Breast epithelium (tissue), 4 donors: Measurements from ENCODE around the gene FBXW4. TPM values are rescaled to one million over a fixed set of nuclear protein-coding genes. Genes with fewer than 3 reads are reported as not detected.

Experiments
- DNase-seq, 2 donors: peaks; one replicate each; pipeline ENCODE4 v3.0.0-alpha.2; 2019; ENCODE audit warnings: low spot score in 2 of 2
- H3K27ac ChIP-seq, 2 donors: fragments of 200-600 bp; sonication (generic) in 1 of 2; one replicate each; pipeline ENCODE4 v1.5.1; 2016 to 2019; ENCODE audit warnings: mild to moderate bottlenecking in 1 of 2
- H3K27me3 ChIP-seq, 2 donors: fragments of 200-600 bp; sonication (generic) in 1 of 2; one replicate each; pipeline versions ENCODE4 v1.5.1 to v1.6.0; 2017 to 2019; ENCODE audit warnings: control low read depth in 1 of 2, mild to moderate bottlenecking in 1 of 2
- H3K36me3 ChIP-seq: fragments of 200-600 bp; one replicate; pipeline ENCODE4 v1.5.1; 2019
- H3K4me1 ChIP-seq, 2 donors: fragments of 200-600 bp; sonication (generic); one replicate each; pipeline ENCODE4 v1.5.1; 2016 to 2019; ENCODE audit warnings: control low read depth in 1 of 2
- H3K4me3 ChIP-seq, 3 donors: fragments of 200-600 bp; sonication (generic); 1 replicate in 2 of 3; 2 replicates in 1 of 3; pipeline ENCODE4 v1.5.1; 2016 to 2019; ENCODE audit warnings: mild to moderate bottlenecking in 3 of 3, moderate library complexity in 2 of 3
- H3K9me3 ChIP-seq, 2 donors: fragments of 200-600 bp; sonication (generic) in 1 of 2; one replicate each; pipeline ENCODE4 v1.5.1; 2016 to 2019; ENCODE audit warnings: control low read depth in 1 of 2
- CTCF ChIP-seq, 3 donors: fragments of 450-650 bp; IDR thresholded peaks; one replicate each; pipeline ENCODE4 v1.5.1; 2016 to 2017; ENCODE audit warnings: antibody characterized with exemption in 3 of 3, mild to moderate bottlenecking in 3 of 3, moderate library complexity in 3 of 3
- POLR2A ChIP-seq: fragments of 450-650 bp; IDR thresholded peaks from one replicate; pipeline ENCODE4 v1.6.1; 2016; ENCODE audit warnings: antibody characterized with exemption, mild to moderate bottlenecking, moderate library complexity
- POLR2AphosphoS5 ChIP-seq, 3 donors: sonication (generic); formaldehyde crosslinking; IDR thresholded peaks; one replicate each; pipeline ENCODE4 v1.6.1; 2017; ENCODE audit warnings: antibody characterized with exemption in 3 of 3
- intact Hi-C: fragments of 100-400 bp; cut with DNase I; formaldehyde crosslinking; loops from one replicate; pipeline ENCODE4 v1.15.1; 2023; ENCODE audit warnings: low total_unique reads
- total RNA-seq, 3 donors: library from RNA; depleted of rRNA; stranded (reverse); fragments of >200 nt; gene quantifications; one replicate each; pipeline ENCODE4 v1.1.0, GENCODE V29; 2016

Gene FBXW4
- total RNA-seq, 3 donors from 2014 or later: 68.0 to 95.7 (median 74.7) TPM

GRCh38 chr10:101561068-101561915 lies 133.7 kb downstream of the FBXW4 start:
- intact Hi-C loops: loop anchor here (10.0 kb wide), 1 partner anchor 346 kb away; no protein-coding TSS in a partner anchor
- peaks cover 0 to 21% of the 10 kb centered on the region in 2 donors for H3K27me3 ChIP-seq
- DNase-seq: peak in 1 of 2 donors; percentile 24

More at GRCh38 chr10:101561068-101561915, 133.7 kb downstream of the FBXW4 start:
- Histone ChIP-seq H3K4me3 (no peak overlapping the region), H3K4me1 (no peaks in the 10 kb centered on the region), H3K27ac (no peak overlapping the region), H3K9me3 (no peaks in the 10 kb centered on the region), H3K36me3 (no peaks in the 10 kb centered on the region)
- TF ChIP-seq POLR2A (no peak), POLR2AphosphoS5 (IDR thresholded peaks at IDR 0.05) (no peak), CTCF (IDR thresholded peaks at IDR 0.05) (no peak)

Other genes with a start within 250 kb of the FBXW4 start
- gene POLL, start 106.9 kb downstream of the FBXW4 start, total RNA-seq: 10 to 100 TPM; 19.5 to 31.6 (median 20.3) TPM
- 10 to 100 TPM; 17.0 to 25.9 (median 24.7) TPM for gene DPCD, start 106.8 kb downstream of the FBXW4 start, total RNA-seq
- gene FGF8, start 80.9 kb upstream of the FBXW4 start, total RNA-seq: not detected
- 10 to 100 TPM; 37.3 to 61.0 (median 43.9) TPM for gene NPM3, start 88.3 kb upstream of the FBXW4 start, total RNA-seq
- 100 to 1,000 TPM; 169 to 200 (median 181) TPM for gene OGA, start 123.3 kb upstream of the FBXW4 start, total RNA-seq
- gene KCNIP2, start 148.6 kb upstream of the FBXW4 start, total RNA-seq: 10 to 100 TPM; 11.9 to 90.4 (median 20.6) TPM